Measurements from ENCODE around the gene ECE1.

- TF ChIP-seq CTCF (IDR thresholded peaks at IDR 0.05) (no peak), POLR2A (IDR thresholded peaks at IDR 0.05) (no peak)
Observed at GRCh38 chr1:21312407-21312992, 22.2 kb upstream of the ECE1 start.
